HG03108 (cell line): Measurements from ENCODE around the gene DNAH11.
"Not testable (repeated sequence)": the region's sequence is repeated elsewhere in the genome, so short reads cannot be mapped to it uniquely, and the experiment has no call there.

ENCODE experiments used
- ATAC-seq: cut with Tn5 transposase; IDR thresholded peaks from one replicate; pipeline ENCODE4 v1.9.1; 2021; ENCODE audit warnings: moderate library complexity; ENCODE audit not compliant: unreplicated experiment

DNAH11 gene

GRCh38 chr7:21768279-21768678 lies 225.4 kb downstream of the DNAH11 start:
- no peak for ATAC-seq

GRCh38 chr7:21771266-21771665 lies 228.4 kb downstream of the DNAH11 start:
- ATAC-seq, result no peak

- ATAC-seq, result no peak
Observed at GRCh38 chr7:21771906-21772610, 229.2 kb downstream of the DNAH11 start.

GRCh38 chr7:21773326-21773725 lies 230.5 kb downstream of the DNAH11 start:
- no peak for ATAC-seq

DNA sequence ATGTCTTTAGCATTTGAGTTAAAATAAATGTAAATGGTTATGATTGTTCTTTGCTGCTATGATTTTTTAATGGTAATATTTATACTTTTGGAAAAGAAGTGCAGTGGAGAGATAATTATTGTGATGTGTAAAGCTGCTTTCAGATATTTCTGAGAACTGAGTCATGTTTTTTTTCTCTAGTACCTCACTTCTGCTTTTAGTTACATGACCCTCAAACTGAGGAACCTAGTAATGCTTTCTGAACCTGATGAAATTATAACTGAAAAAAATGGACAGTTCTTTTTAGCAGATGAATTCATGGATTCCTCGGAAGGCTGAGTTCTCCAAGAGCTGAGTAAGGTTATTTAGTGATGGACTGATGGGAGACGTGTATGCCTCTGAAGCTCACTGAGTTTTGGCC lies 235.1 kb downstream of the DNAH11 start:
- no peak for ATAC-seq

GRCh38 chr7:21778953-21779352 lies 236.1 kb downstream of the DNAH11 start:
- no peak for ATAC-seq

GRCh38 chr7:21782996-21783395 lies 240.2 kb downstream of the DNAH11 start:
- ATAC-seq, result no peak

DNA sequence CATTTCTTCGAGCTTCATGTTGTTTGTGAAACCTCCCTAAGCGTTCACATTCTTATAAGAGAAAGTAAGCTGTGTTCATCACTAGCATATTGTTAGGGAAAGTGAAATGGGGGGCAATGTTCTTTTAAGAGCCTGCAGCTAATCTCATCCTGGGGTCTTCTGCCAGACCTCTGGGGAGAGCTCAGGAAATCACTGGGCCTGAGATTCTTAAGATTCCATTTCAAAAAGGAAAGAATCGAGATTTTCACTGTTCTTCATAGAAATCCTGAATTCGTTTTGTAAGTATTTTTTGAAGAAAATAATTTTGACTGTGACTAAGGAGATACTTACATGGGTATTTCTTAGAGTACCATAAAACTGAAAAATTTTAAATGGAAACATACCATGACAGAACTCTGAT lies 242.2 kb downstream of the DNAH11 start:
- no peak for ATAC-seq

DNA sequence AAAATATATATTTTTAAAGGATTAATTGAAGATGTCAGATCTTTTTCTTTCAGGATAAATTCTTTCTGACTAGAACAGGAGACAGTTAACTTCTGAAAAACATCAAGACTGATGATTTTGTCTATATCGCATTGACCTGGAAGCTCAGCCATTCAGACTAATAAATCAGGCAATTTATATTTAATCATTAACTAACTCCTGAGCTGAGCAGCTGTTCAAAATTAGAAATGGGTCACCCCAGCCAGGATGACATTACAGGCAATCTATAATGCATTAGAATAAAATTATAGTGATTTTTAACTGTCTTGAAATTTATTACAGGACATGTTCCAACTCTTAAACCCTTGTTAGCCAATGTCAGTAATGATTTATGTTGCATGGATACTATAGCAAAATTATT lies 263.0 kb downstream of the DNAH11 start:
- no peak for ATAC-seq

DNA sequence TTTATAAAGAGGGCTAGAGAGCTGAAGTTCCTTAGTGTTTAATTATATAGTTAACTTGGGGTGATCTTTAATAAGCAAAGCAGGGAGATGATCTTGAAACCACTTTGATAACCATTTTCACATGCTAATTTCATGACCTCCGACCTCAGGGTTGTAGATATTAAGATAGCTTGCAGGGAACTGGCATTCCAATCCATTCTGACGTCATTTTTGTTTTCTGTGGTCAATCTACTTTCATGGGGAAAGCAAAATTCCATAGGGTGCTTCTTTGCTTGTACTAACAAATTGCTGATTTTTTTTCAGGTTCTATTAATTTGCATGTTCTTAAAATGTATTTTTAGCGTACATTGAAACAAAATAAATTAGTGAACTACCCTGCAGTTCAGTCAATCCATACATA lies 263.5 kb downstream of the DNAH11 start:
- ATAC-seq, result no peak

- no peak for ATAC-seq
Observed at GRCh38 chr7:21819048-21819447, 276.2 kb downstream of the DNAH11 start.

DNA sequence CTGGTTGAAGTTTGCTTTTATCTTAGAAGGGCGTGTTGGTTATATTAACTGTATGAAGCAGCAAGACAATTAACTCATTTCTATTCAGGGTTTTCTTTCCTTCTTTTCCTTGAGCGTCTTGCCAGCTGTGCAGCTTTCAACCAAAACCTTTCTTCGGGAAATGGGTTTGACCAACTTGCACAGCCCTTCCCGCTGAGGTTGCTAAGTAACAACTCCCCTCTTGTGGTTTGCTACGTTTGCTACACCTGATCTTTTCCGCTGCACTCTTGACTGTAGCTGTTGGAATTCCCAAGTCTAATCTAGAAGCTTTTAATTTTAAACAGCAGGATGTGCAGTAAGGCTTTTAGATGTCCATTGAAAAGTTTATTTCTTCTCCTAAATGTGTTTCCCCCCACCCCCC lies 286.0 kb downstream of the DNAH11 start:
- no peak for ATAC-seq

GRCh38 chr7:21829731-21830130 lies 286.9 kb downstream of the DNAH11 start:
- no peak for ATAC-seq

DNA sequence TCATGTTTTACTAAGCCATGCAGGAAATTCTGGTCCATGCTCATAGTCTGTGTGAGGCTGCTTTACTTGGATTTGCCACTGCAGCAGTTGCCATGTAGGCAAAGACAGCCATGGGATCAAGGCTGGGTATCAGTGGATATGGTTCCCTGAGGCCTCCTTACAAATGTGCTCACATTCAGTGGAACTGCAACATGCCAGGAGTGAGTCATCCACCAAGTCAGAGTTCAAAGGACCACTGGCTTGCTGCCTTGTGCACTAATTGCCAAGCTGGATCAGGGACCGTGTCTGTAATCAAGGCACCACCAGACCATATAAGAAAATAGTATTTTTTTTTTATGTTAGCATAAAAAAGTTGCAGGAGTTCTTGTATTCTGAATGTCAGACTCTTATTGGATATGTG lies 301.9 kb downstream of the DNAH11 start:
- ATAC-seq, result no peak

- ATAC-seq, result no peak
Observed at GRCh38 chr7:21850531-21851285, 307.9 kb downstream of the DNAH11 start.

DNA sequence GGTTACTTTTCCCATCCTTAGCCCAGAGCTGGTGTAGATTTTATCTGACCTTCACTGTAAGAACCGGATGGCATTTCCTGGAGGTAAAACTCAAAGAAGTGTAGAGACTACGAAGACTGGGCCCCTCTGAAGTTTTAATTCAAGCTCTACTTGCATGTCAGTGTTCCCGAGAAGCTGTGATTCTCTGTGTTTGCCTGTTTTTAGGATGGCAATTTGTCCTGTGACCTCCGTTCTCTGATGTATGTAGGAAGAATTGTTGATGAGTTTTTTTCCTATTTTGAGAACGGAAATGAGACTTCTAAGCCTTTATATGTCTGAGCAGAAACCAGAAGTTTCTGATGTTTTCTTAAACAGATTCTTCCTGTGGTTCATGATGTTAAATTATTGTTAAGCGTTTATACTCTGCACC lies 308.7 kb downstream of the DNAH11 start:
- ATAC-seq, result no peak

- ATAC-seq, result not testable (repeated sequence)
Observed at GRCh38 chr7:21865631-21866204, 322.9 kb downstream of the DNAH11 start.

DNA sequence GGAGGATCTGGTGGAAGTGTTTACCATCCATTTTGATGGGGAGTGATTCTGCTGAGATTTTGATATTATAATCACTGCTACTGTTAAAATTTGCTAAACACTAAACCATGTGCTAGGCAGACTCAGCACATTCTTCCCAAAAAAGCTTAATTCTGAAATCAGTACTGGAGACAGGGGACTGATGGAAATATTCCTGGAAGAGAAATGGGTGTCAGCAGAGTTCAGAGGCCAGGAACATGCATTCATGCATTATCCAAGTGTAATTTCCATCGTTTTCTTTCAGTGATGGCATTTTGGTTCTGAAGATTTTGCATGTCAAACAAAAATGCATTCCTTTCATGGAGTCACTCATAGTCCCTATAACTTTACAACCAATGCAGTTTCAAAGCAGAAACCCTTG lies 323.9 kb downstream of the DNAH11 start:
- no peak for ATAC-seq

- ATAC-seq, result no peak
Observed at GRCh38 chr7:21867226-21867625, 324.4 kb downstream of the DNAH11 start.

GRCh38 chr7:21867816-21868575 lies 325.2 kb downstream of the DNAH11 start:
- ATAC-seq, result no peak

GRCh38 chr7:21868576-21868850 lies 325.7 kb downstream of the DNAH11 start:
- no peak for ATAC-seq
